ENCODE measurements around the gene IQCF6.
"Not testable (repeated sequence)": the region's sequence is repeated elsewhere in the genome, so short reads cannot be mapped to it uniquely, and the experiment has no call there.

The IQCF6 gene

DNA sequence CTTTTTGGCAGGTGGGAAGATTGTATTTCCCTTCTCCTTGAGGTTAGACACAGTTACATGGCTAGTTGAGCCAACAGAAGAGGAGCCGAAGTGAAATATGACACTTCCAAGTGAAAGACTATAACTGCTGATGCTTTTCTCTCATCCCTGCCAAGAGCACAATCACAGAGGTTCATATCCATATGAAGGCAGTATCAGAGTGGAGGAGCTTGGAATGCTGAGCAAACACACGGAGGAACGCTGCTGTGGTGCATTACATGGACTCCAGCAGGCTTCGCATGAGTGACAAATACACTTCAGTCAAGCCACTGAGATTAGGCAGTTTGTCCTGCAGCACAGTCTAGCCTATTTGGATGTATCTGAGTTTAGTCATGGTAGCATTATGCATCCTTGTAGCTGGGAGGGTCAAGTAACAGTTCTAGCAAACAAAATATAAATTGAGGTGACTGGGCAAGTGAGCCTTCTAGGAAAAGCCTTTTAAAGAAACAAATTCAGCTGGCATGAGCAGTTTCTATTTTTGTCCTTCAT is 5.4 kb downstream of the IQCF6 start:
- no peak overlapping the region for H3K27ac ChIP-seq (ENCODE audit: low read length)
- H3K9me3 ChIP-seq (ENCODE audit: control insufficient read depth in 2 of 2, low read length in 2 of 2): no peaks in the 10 kb centered on the region
- H3K4me1 ChIP-seq (ENCODE audit: control insufficient read depth, insufficient read depth, low read length): no peaks in the 10 kb centered on the region
- peaks cover 5 to 6% of the 10 kb centered on the region in 2 donors for H3K27me3 ChIP-seq (ENCODE audit: control insufficient read depth in 1 of 2, insufficient read depth in 2 of 2, low read length in 2 of 2)
- no peak overlapping the region for H3K9ac ChIP-seq (ENCODE audit: low read length in 2 of 2)
- no peak overlapping the region for H3K4me3 ChIP-seq (ENCODE audit: low read length in 2 of 2)
- H3K36me3 ChIP-seq (ENCODE audit: control insufficient read depth in 2 of 2, insufficient read depth in 2 of 2, low read length in 2 of 2): no peaks in the 10 kb centered on the region

DNA sequence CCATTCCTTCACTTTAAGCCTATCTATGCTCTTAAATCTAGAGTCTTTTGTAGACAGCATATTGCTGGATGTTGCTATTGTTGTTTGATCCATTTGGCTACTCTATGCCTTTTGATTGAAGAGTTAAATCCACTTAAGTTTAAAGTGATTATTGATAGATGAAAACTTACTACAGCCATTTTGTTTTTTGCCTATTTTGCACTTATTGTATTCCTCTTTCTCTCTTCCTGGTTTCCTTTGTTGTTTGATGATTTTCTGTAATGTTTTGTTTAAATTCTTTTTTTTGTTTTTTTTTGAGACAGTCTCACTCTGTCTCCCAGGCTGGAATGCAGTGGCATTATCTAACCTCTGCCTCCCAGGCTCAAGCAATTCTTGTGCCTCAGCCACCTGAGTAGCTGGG is 19.8 kb downstream of the IQCF6 start:
- no peaks in the 10 kb centered on the region for H3K36me3 ChIP-seq (ENCODE audit: control insufficient read depth in 2 of 2, insufficient read depth in 2 of 2, low read length in 2 of 2)
- H3K9me3 ChIP-seq (ENCODE audit: control insufficient read depth in 2 of 2, low read length in 2 of 2): peaks cover 4 to 14% of the 10 kb centered on the region in 2 donors
- no peaks in the 10 kb centered on the region for H3K27me3 ChIP-seq (ENCODE audit: control insufficient read depth in 1 of 2, insufficient read depth in 2 of 2, low read length in 2 of 2)
- H3K4me3 ChIP-seq (ENCODE audit: low read length in 2 of 2): no peak overlapping the region
- H3K27ac ChIP-seq (ENCODE audit: low read length): no peak overlapping the region
- H3K9ac ChIP-seq (ENCODE audit: low read length in 2 of 2): no peak overlapping the region
- H3K4me1 ChIP-seq (ENCODE audit: control insufficient read depth, insufficient read depth, low read length): no peaks in the 10 kb centered on the region

DNA sequence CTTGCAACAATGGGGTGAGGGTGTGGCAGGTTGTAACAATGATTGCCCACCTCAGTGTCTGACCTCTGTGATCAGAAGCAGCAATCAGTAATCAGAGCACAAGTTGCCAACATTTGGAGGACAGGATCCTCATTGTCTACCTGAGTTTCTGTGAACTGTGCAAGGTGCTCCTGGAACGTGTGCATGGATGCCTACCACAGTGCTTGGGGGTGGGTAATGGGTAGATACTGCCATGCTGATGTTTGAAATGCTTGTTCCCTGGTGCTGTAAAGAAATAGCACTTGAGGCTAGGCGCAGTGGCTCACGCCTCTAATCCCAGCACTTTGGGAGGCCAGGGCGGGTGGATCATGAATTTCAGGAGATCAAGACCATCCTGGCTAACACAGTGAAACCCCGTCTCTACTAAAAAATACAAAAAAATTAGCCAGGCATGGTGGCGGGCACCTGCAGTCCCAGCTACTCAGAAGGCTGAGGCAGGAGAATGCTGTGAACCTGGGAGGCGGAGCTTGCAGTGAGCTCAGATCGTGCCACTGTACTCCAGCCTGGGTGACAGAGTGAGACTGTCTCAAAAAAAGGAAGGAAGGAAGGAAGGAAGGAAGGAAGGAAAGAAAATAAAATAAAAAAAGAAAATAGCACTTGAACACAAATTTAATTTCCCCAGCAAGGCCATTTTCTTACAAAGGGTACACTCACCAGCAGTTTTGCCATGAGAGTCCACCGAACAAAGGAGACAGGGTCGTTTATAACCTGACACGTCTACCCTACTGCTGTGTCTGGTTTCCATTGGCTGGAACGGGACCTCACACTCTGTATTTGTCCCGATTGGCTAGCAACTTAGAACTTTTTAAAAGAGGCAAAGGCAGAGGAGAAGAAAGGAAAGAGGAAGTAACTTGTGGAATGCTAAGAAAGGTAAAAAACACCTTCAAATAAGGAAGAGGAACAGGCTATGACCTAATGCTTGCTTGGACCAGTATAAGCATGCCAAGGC is 25.0 kb downstream of the IQCF6 start:
- H3K36me3 ChIP-seq (ENCODE audit: control insufficient read depth in 2 of 2, insufficient read depth in 2 of 2, low read length in 2 of 2); H3K27ac ChIP-seq (ENCODE audit: low read length); H3K9ac ChIP-seq (ENCODE audit: low read length in 2 of 2); H3K4me3 ChIP-seq (ENCODE audit: low read length in 2 of 2); H3K9me3 ChIP-seq (ENCODE audit: control insufficient read depth in 2 of 2, low read length in 2 of 2); H3K27me3 ChIP-seq (ENCODE audit: control insufficient read depth in 1 of 2, insufficient read depth in 2 of 2, low read length in 2 of 2); H3K4me1 ChIP-seq (ENCODE audit: control insufficient read depth, insufficient read depth, low read length): not testable (repeated sequence)

DNA sequence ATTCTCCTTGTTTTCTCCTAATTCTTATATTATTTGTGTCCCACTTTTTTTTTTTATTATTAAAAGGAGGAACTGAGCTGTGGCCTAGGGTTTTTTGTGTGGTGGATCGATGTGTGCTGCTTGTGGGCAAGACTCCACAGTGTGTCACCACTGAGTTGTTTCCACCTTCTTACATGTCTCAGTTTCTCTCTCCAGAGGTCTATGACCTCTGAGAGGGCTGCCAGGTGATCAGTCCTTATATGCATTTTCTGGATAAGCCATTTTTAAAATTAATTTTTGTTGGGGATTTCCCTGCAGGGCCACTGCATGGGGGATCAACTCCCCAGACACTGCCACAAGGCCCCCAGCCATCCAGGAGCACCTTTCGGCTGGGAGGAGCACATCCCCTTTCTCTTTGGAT is 27.8 kb downstream of the IQCF6 start:
- H3K9ac ChIP-seq (ENCODE audit: low read length in 2 of 2): no peak overlapping the region
- no peaks in the 10 kb centered on the region for H3K36me3 ChIP-seq (ENCODE audit: control insufficient read depth in 2 of 2, insufficient read depth in 2 of 2, low read length in 2 of 2)
- H3K27ac ChIP-seq (ENCODE audit: low read length): no peak overlapping the region
- H3K4me1 ChIP-seq (ENCODE audit: control insufficient read depth, insufficient read depth, low read length): no peaks in the 10 kb centered on the region
- no peak overlapping the region for H3K4me3 ChIP-seq (ENCODE audit: low read length in 2 of 2)
- H3K9me3 ChIP-seq (ENCODE audit: control insufficient read depth in 2 of 2, low read length in 2 of 2): no peaks in the 10 kb centered on the region
- no peaks in the 10 kb centered on the region for H3K27me3 ChIP-seq (ENCODE audit: control insufficient read depth in 1 of 2, insufficient read depth in 2 of 2, low read length in 2 of 2)

DNA sequence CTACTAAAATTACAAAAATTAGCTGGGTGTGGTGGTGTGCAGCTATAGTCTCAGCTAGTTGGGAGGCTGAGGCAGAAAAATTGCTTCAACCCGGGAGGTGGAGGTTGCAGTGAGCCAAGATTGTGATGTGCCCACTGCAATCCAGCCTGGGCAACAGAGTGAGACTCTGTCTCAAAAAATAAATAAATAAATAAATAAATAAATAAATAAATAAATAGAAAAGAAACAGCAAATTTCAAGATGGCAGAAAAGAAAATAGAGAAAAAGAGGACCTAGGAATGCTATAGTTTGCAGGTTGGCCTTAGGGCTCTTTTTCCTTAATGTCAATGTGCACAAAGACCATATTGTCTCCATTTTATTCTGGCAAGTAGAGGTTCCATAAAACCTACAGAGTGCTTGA is 28.2 kb downstream of the IQCF6 start:
- Histone ChIP-seq H3K27ac (ENCODE audit: low read length) (no peak overlapping the region), H3K36me3 (ENCODE audit: control insufficient read depth in 2 of 2, insufficient read depth in 2 of 2, low read length in 2 of 2) (no peaks in the 10 kb centered on the region), H3K9me3 (ENCODE audit: control insufficient read depth in 2 of 2, low read length in 2 of 2) (no peaks in the 10 kb centered on the region), H3K9ac (ENCODE audit: low read length in 2 of 2) (no peak overlapping the region), H3K27me3 (ENCODE audit: control insufficient read depth in 1 of 2, insufficient read depth in 2 of 2, low read length in 2 of 2) (no peaks in the 10 kb centered on the region), H3K4me1 (ENCODE audit: control insufficient read depth, insufficient read depth, low read length) (no peaks in the 10 kb centered on the region), H3K4me3 (ENCODE audit: low read length in 2 of 2) (no peak overlapping the region)

DNA sequence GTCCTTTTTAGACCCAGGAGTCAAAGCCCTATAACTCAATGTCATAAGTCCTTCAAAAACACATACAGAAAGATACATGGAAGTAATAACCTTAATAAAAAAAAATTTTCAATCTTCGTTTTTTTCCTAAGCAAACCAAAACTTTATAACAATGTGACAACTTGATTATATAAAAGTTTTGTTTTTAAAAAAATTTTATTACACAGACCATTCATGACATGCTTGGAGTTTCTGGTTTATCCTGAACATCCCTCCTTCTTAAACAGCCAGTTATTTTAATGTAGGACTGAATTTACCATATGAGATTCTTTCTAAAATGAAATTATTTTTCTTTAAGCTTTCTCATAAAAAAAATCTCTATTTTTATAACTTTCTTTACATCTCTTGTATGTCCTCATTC is 30.7 kb downstream of the IQCF6 start:
- Histone ChIP-seq H3K4me1 (ENCODE audit: control insufficient read depth, insufficient read depth, low read length) (no peaks in the 10 kb centered on the region), H3K36me3 (ENCODE audit: control insufficient read depth in 2 of 2, insufficient read depth in 2 of 2, low read length in 2 of 2) (no peaks in the 10 kb centered on the region), H3K9ac (ENCODE audit: low read length in 2 of 2) (no peak overlapping the region), H3K27me3 (ENCODE audit: control insufficient read depth in 1 of 2, insufficient read depth in 2 of 2, low read length in 2 of 2) (no peaks in the 10 kb centered on the region), H3K9me3 (ENCODE audit: control insufficient read depth in 2 of 2, low read length in 2 of 2) (no peaks in the 10 kb centered on the region), H3K4me3 (ENCODE audit: low read length in 2 of 2) (no peak overlapping the region), H3K27ac (ENCODE audit: low read length) (no peak overlapping the region)

DNA sequence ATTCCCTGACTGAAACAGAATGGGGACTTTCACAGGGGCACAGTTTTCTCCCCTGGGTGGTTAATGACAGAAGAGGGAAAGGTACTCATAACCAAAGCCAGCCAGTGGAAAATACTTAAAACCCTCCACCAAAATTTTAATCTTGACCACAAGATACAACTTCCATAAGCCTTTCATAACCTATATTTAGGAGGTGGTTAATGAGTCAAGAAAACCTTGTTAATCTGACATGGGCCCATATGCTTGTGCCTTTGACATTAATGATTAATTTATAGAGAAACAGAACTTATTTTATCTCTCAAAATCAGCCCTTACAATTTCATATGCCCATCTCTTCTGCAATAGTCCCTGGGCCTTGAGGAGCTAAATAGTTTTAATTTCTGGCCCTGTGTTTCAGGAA is 31.2 kb downstream of the IQCF6 start:
- no peaks in the 10 kb centered on the region for H3K9me3 ChIP-seq (ENCODE audit: control insufficient read depth in 2 of 2, low read length in 2 of 2)
- H3K36me3 ChIP-seq (ENCODE audit: control insufficient read depth in 2 of 2, insufficient read depth in 2 of 2, low read length in 2 of 2): no peaks in the 10 kb centered on the region
- no peak overlapping the region for H3K9ac ChIP-seq (ENCODE audit: low read length in 2 of 2)
- H3K27me3 ChIP-seq (ENCODE audit: control insufficient read depth in 1 of 2, insufficient read depth in 2 of 2, low read length in 2 of 2): no peaks in the 10 kb centered on the region
- H3K4me3 ChIP-seq (ENCODE audit: low read length in 2 of 2): no peak overlapping the region
- no peaks in the 10 kb centered on the region for H3K4me1 ChIP-seq (ENCODE audit: control insufficient read depth, insufficient read depth, low read length)
- H3K27ac ChIP-seq (ENCODE audit: low read length): no peak overlapping the region

DNA sequence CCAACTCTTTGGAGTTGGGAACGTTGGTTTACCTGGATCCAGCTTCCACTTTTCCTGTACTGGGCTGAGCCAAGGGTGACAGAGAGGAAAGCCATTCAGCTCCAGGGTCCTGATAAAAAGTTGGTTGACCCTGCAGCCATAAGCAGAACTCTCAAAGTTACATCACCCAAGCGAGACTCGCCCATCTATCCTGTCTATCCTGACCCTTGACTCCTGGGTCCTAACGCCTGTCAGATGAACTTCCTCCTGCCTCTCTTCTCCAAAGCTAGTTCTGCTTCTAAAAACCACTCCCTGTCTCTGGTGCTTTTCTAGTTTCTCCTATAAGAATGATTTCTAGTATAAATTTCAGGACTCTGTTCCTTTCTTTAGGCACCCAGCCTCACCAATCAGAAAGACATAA is 36.1 kb downstream of the IQCF6 start:
- not testable (repeated sequence) for H3K9me3 ChIP-seq (ENCODE audit: control insufficient read depth in 2 of 2, low read length in 2 of 2); H3K36me3 ChIP-seq (ENCODE audit: control insufficient read depth in 2 of 2, insufficient read depth in 2 of 2, low read length in 2 of 2); H3K4me1 ChIP-seq (ENCODE audit: control insufficient read depth, insufficient read depth, low read length); H3K27me3 ChIP-seq (ENCODE audit: control insufficient read depth in 1 of 2, insufficient read depth in 2 of 2, low read length in 2 of 2); H3K4me3 ChIP-seq (ENCODE audit: low read length in 2 of 2); H3K9ac ChIP-seq (ENCODE audit: low read length in 2 of 2); H3K27ac ChIP-seq (ENCODE audit: low read length)

DNA sequence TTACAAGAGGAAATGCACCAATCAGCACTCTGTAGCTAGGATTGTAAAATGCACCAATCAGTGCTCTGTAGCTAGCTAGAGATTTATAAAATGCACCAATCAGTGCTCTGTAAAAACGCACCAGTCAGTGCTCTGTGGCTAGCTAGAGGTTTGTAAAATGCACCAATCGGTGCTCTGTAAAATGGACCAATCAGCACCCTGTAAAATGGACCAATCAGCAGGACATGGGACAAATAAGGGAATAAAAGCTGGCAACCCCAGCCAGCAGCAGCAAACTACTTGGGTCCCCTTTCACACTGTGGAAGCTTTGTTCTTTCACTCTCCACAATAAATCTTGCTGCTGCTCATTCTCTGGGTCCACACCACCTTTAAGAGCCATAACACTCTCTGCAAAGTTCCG is 36.7 kb downstream of the IQCF6 start:
- H3K9me3 ChIP-seq (ENCODE audit: control insufficient read depth in 2 of 2, low read length in 2 of 2); H3K27me3 ChIP-seq (ENCODE audit: control insufficient read depth in 1 of 2, insufficient read depth in 2 of 2, low read length in 2 of 2); H3K36me3 ChIP-seq (ENCODE audit: control insufficient read depth in 2 of 2, insufficient read depth in 2 of 2, low read length in 2 of 2); H3K4me3 ChIP-seq (ENCODE audit: low read length in 2 of 2); H3K27ac ChIP-seq (ENCODE audit: low read length); H3K4me1 ChIP-seq (ENCODE audit: control insufficient read depth, insufficient read depth, low read length); H3K9ac ChIP-seq (ENCODE audit: low read length in 2 of 2): not testable (repeated sequence)

DNA sequence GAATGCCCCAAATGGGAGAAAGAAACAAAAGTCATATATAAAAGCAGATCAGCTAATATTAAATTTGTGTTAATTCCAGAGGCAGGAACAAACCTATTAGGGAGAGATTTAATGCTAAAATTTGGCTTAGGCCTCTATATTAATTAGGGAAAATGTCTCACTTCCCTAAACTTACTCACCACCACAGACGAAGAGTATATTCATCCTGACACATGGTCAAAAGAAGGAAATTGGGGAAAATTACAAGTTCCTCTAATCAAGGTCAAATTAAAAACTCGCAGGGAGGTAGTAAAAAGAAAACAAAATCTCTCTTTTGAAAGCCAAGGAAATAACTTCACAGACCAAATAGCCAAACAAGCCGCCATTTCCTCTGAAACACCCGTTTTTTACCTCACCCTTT is 39.9 kb downstream of the IQCF6 start:
- H3K4me3 ChIP-seq (ENCODE audit: low read length in 2 of 2): no peak overlapping the region
- peaks cover 2% of the 10 kb centered on the region in 2 donors for H3K27me3 ChIP-seq (ENCODE audit: control insufficient read depth in 1 of 2, insufficient read depth in 2 of 2, low read length in 2 of 2)
- H3K4me1 ChIP-seq (ENCODE audit: control insufficient read depth, insufficient read depth, low read length): no peaks in the 10 kb centered on the region
- no peaks in the 10 kb centered on the region for H3K36me3 ChIP-seq (ENCODE audit: control insufficient read depth in 2 of 2, insufficient read depth in 2 of 2, low read length in 2 of 2)
- no peak overlapping the region for H3K9ac ChIP-seq (ENCODE audit: low read length in 2 of 2)
- no peak overlapping the region for H3K27ac ChIP-seq (ENCODE audit: low read length)
- peaks cover 0 to 3% of the 10 kb centered on the region in 2 donors for H3K9me3 ChIP-seq (ENCODE audit: control insufficient read depth in 2 of 2, low read length in 2 of 2)

DNA sequence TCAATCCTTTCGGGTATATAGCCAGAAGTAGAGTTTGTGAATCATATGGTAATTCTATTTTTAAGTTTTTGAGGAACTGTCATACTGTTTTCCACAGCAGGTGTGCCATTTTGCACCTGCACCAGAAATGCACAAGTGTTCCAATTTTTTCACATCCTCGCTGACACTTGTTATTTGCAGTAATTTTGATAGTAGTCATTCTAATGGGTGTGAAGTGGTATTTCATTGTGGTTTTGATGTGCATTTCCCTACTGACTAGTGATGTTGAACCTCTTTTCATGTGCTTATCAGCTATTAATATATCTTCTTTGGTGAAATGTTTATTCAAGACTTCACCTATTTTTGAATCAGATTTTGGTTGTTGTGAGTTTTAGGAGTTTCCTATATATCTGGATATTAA is 43.1 kb downstream of the IQCF6 start:
- peaks cover 2% of the 10 kb centered on the region in 2 donors for H3K27me3 ChIP-seq (ENCODE audit: control insufficient read depth in 1 of 2, insufficient read depth in 2 of 2, low read length in 2 of 2)
- H3K9me3 ChIP-seq (ENCODE audit: control insufficient read depth in 2 of 2, low read length in 2 of 2): no peaks in the 10 kb centered on the region
- no peaks in the 10 kb centered on the region for H3K4me1 ChIP-seq (ENCODE audit: control insufficient read depth, insufficient read depth, low read length)
- no peaks in the 10 kb centered on the region for H3K36me3 ChIP-seq (ENCODE audit: control insufficient read depth in 2 of 2, insufficient read depth in 2 of 2, low read length in 2 of 2)
- H3K4me3 ChIP-seq (ENCODE audit: low read length in 2 of 2): no peak overlapping the region
- H3K9ac ChIP-seq (ENCODE audit: low read length in 2 of 2): no peak overlapping the region
- H3K27ac ChIP-seq (ENCODE audit: low read length): no peak overlapping the region
